Panc1 (cell line): Measurements from ENCODE around the gene RILPL2. TPM values are rescaled to one million over a fixed set of nuclear protein-coding genes. Genes with fewer than 3 reads are reported as not detected.

Experiments
- ATAC-seq: fragments of 200-7000 bp; cut with Tn5 transposase; 2 replicates; pipeline ENCODE4 v1.9.1; 2020; ENCODE audit warnings: mild to moderate bottlenecking, moderate library complexity
- BruUV-seq: library from RNA; stranded (reverse); fragments of 400-500 nt; replicated peaks from 2 replicates; lab custom pipeline; 2021; lab: Mats Ljungman, UMichigan
- CTCF ChIA-PET: fragments of 300-600 bp; sonication (Branson Sonifier 250); formaldehyde crosslinking; loops from one replicate; lab custom pipeline; 2022; ENCODE audit warnings: antibody characterized with exemption; lab: Charles Lee
- POLR2A ChIA-PET: fragments of 300-600 bp; sonication (Branson Sonifier 250); formaldehyde crosslinking; loops from one replicate; lab custom pipeline; 2022; ENCODE audit warnings: antibody characterized with exemption; lab: Charles Lee
- DNase-seq: peaks from one replicate; pipeline ENCODE4 v3.0.0-alpha.2; 2010; ENCODE audit warnings: low read depth, low spot score
- H3K27ac ChIP-seq: 2 replicates; pipeline ENCODE4 v1.5.1; 2011; ENCODE audit warnings: mild to moderate bottlenecking, low read length, inconsistent platforms
- H3K27me3 ChIP-seq: fragments of 200-500 bp; sonication (Bioruptor generic); 2 replicates; pipeline ENCODE4 v1.6.0; 2014; ENCODE audit warnings: low read length, inconsistent platforms; ENCODE audit not compliant: control insufficient read depth, insufficient read depth
- H3K36me3 ChIP-seq: fragments of 200-500 bp; sonication (Bioruptor generic); 2 replicates; pipeline ENCODE4 v1.5.1; 2014; ENCODE audit warnings: inconsistent platforms, mild to moderate bottlenecking, low read length, moderate library complexity; ENCODE audit not compliant: control insufficient read depth, insufficient read depth
- H3K4me1 ChIP-seq: 2 replicates; pipeline ENCODE4 v1.5.1; 2011; ENCODE audit warnings: inconsistent platforms, mild to moderate bottlenecking, low read length, moderate library complexity; ENCODE audit not compliant: control insufficient read depth, insufficient read depth
- H3K4me3 ChIP-seq, 2 experiments: 2 replicates each; pipeline ENCODE4 v1.5.1; 2011 to 2012; ENCODE audit warnings: low read depth in 2 of 2, low read length in 2 of 2, mild to moderate bottlenecking in 2 of 2, inconsistent platforms in 1 of 2, moderate library complexity in 1 of 2
- H3K9me3 ChIP-seq: fragments of 200-500 bp; sonication (Bioruptor generic); 2 replicates; pipeline ENCODE4 v1.5.1; 2014; ENCODE audit warnings: low read depth, mild to moderate bottlenecking, inconsistent platforms, low read length, moderate library complexity; ENCODE audit not compliant: control insufficient read depth, insufficient read depth
- POLR2AphosphoS5 ChIP-seq: IDR thresholded peaks from 2 replicates; pipeline ENCODE4 v1.6.1; 2012; ENCODE audit warnings: mild to moderate bottlenecking, low read depth, low read length, moderate library complexity
- SIN3A ChIP-seq: IDR thresholded peaks from 2 replicates; pipeline ENCODE4 v1.6.1; 2012; ENCODE audit warnings: low read depth, mild to moderate bottlenecking, low read length, moderate library complexity, borderline replicate concordance; ENCODE audit not compliant: insufficient read depth
- TCF7L2 ChIP-seq: IDR thresholded peaks from 2 replicates; pipeline ENCODE4 v1.6.1; 2011; ENCODE audit warnings: mild to moderate bottlenecking, low read depth, low read length, inconsistent platforms
- in situ Hi-C: cut with HindIII; loops from 2 replicates; pipeline ENCODE4 v1.10.0; 2016; ENCODE audit warnings: low sequenced_read_pairs, low pct_unique_long_range_greater_than_20kb
- intact Hi-C: fragments of 100-400 bp; cut with micrococcal nuclease; formaldehyde crosslinking; loops from one replicate; pipeline ENCODE4 v1.10.0; 2022; ENCODE audit not compliant: unreplicated experiment
- total RNA-seq: library from RNA; stranded (reverse); gene quantifications from one replicate; pipeline ENCODE4 v1.2.1, GENCODE V29; 2021; ENCODE audit not compliant: unreplicated experiment
- TF ChIP-seq, protein P1 (sequence below), 2 experiments: IDR thresholded peaks; 2 replicates each; pipeline ENCODE4 v1.6.1; 2011 to 2012; ENCODE audit warnings: low read depth in 2 of 2, control low read depth in 1 of 2, low read length in 1 of 2, mild to moderate bottlenecking in 1 of 2, moderate library complexity in 1 of 2; ENCODE audit not compliant: insufficient read depth in 1 of 2
- TF ChIP-seq, protein P2 (sequence below): fragments of 450-650 bp; IDR thresholded peaks from 2 replicates; pipeline ENCODE4 v1.5.1; 2017; ENCODE audit warnings: mild to moderate bottlenecking

Gene RILPL2
- total RNA-seq, 1 experiment from 2014 or later: 5.4 TPM

- H3K9me3 ChIP-seq: no peaks in the 10 kb centered on the region
- no peak overlapping the region for H3K4me3 ChIP-seq
- H3K4me1 ChIP-seq: no peaks in the 10 kb centered on the region
- intact Hi-C loops: no loop called here
- ChIA-PET CTCF (no interaction called here), POLR2A (no interaction called here)
- H3K27me3 ChIP-seq: no peaks in the 10 kb centered on the region
- in situ Hi-C loops: no loop called here
- no TSS peak for BruUV-seq
- H3K36me3 ChIP-seq: no peaks in the 10 kb centered on the region
- no peak for TF ChIP-seq TCF7L2
- no peak for TF ChIP-seq SIN3A
- TF ChIP-seq, protein P1, sequence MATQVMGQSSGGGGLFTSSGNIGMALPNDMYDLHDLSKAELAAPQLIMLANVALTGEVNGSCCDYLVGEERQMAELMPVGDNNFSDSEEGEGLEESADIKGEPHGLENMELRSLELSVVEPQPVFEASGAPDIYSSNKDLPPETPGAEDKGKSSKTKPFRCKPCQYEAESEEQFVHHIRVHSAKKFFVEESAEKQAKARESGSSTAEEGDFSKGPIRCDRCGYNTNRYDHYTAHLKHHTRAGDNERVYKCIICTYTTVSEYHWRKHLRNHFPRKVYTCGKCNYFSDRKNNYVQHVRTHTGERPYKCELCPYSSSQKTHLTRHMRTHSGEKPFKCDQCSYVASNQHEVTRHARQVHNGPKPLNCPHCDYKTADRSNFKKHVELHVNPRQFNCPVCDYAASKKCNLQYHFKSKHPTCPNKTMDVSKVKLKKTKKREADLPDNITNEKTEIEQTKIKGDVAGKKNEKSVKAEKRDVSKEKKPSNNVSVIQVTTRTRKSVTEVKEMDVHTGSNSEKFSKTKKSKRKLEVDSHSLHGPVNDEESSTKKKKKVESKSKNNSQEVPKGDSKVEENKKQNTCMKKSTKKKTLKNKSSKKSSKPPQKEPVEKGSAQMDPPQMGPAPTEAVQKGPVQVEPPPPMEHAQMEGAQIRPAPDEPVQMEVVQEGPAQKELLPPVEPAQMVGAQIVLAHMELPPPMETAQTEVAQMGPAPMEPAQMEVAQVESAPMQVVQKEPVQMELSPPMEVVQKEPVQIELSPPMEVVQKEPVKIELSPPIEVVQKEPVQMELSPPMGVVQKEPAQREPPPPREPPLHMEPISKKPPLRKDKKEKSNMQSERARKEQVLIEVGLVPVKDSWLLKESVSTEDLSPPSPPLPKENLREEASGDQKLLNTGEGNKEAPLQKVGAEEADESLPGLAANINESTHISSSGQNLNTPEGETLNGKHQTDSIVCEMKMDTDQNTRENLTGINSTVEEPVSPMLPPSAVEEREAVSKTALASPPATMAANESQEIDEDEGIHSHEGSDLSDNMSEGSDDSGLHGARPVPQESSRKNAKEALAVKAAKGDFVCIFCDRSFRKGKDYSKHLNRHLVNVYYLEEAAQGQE (IDR thresholded peaks at IDR 0.05; ENCODE audit: insufficient read depth in 1 of 2, low read depth in 2 of 2, low read length in 1 of 2): no peak
- TF ChIP-seq, protein P2, sequence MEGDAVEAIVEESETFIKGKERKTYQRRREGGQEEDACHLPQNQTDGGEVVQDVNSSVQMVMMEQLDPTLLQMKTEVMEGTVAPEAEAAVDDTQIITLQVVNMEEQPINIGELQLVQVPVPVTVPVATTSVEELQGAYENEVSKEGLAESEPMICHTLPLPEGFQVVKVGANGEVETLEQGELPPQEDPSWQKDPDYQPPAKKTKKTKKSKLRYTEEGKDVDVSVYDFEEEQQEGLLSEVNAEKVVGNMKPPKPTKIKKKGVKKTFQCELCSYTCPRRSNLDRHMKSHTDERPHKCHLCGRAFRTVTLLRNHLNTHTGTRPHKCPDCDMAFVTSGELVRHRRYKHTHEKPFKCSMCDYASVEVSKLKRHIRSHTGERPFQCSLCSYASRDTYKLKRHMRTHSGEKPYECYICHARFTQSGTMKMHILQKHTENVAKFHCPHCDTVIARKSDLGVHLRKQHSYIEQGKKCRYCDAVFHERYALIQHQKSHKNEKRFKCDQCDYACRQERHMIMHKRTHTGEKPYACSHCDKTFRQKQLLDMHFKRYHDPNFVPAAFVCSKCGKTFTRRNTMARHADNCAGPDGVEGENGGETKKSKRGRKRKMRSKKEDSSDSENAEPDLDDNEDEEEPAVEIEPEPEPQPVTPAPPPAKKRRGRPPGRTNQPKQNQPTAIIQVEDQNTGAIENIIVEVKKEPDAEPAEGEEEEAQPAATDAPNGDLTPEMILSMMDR: no peak
- TF ChIP-seq POLR2AphosphoS5: no peak
- no peak for ATAC-seq
- no peak for DNase-seq
- no peak overlapping the region for H3K27ac ChIP-seq
Observed at GRCh38 chr12:123474485-123475245, 38.2 kb upstream of the RILPL2 start.

GRCh38 chr12:123472438-123472849, 36.0 kb upstream of the RILPL2 start:
- DNase-seq (no peak), ATAC-seq (no peak)
- no peak for TF ChIP-seq POLR2AphosphoS5
- no peak for TF ChIP-seq TCF7L2
- no peak for TF ChIP-seq SIN3A
- TF ChIP-seq, protein P1 (IDR thresholded peaks at IDR 0.05; ENCODE audit: insufficient read depth in 1 of 2, low read depth in 2 of 2, low read length in 1 of 2): no peak
- TF ChIP-seq, protein P2: no peak
- intact Hi-C loops: no loop called here
- Histone ChIP-seq H3K9me3 (no peaks in the 10 kb centered on the region), H3K27me3 (no peaks in the 10 kb centered on the region), H3K27ac (no peak overlapping the region), H3K36me3 (no peaks in the 10 kb centered on the region), H3K4me1 (no peaks in the 10 kb centered on the region), H3K4me3 (no peak overlapping the region)
- CTCF ChIA-PET: no interaction called here
- BruUV-seq: no TSS peak
- POLR2A ChIA-PET: no interaction called here
- in situ Hi-C loops: no loop called here
